Ovary (tissue), 3 donors: ENCODE data around the gene SH3RF3.

Source experiments
- EP300 ChIP-seq: sonication (generic); formaldehyde crosslinking; IDR thresholded peaks from one replicate; pipeline ENCODE4 v1.6.1; 2017; ENCODE audit warnings: antibody characterized with exemption
- POLR2A ChIP-seq: fragments of 450-650 bp; IDR thresholded peaks from one replicate; pipeline ENCODE4 v1.6.1; 2017; ENCODE audit warnings: antibody characterized with exemption, mild to moderate bottlenecking, moderate library complexity
- TF ChIP-seq, protein P1 (sequence below), 3 donors: fragments of 450-650 bp in 2 of 3; fragments of 200-600 bp in 1 of 3; IDR thresholded peaks; one replicate each; pipeline versions ENCODE4 v1.5.1 to v1.8.0; 2016 to 2022; ENCODE audit warnings: antibody characterized with exemption in 3 of 3, mild to moderate bottlenecking in 1 of 3
- donor health status: DM: no; HTN: no; CAD: no.

DNA sequence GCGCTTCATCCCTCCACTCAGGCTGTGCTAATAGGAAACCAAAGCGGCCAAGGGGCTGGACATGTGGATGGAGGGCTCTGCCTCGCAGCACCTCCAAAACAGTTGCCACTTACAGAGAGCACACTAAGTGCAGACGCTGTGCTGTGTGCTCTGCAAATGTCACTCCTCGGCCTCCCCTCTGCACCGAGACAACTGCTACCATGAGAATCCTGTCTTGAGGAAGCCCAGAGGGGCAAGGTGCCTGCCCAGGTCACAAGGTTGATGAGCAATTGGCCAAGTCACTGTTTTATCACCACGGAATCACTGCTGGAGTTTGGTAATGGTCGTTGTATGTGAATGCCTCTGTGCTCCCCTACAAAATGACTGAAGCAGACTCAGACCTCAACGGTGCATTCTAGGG is 352.6 kb downstream of the SH3RF3 start:
- TF ChIP-seq, protein P1, sequence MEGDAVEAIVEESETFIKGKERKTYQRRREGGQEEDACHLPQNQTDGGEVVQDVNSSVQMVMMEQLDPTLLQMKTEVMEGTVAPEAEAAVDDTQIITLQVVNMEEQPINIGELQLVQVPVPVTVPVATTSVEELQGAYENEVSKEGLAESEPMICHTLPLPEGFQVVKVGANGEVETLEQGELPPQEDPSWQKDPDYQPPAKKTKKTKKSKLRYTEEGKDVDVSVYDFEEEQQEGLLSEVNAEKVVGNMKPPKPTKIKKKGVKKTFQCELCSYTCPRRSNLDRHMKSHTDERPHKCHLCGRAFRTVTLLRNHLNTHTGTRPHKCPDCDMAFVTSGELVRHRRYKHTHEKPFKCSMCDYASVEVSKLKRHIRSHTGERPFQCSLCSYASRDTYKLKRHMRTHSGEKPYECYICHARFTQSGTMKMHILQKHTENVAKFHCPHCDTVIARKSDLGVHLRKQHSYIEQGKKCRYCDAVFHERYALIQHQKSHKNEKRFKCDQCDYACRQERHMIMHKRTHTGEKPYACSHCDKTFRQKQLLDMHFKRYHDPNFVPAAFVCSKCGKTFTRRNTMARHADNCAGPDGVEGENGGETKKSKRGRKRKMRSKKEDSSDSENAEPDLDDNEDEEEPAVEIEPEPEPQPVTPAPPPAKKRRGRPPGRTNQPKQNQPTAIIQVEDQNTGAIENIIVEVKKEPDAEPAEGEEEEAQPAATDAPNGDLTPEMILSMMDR (IDR thresholded peaks at IDR 0.05): no peak
- TF ChIP-seq EP300 (no peak), POLR2A (no peak)
